GM18508 (cell line): ENCODE measurements around the gene OTOG.

ENCODE experiments used
- ATAC-seq: cut with Tn5 transposase; IDR thresholded peaks from one replicate; pipeline ENCODE4 v1.9.1; 2021; ENCODE audit warnings: moderate number of reproducible peaks; ENCODE audit not compliant: insufficient read depth, unreplicated experiment

OTOG gene

GRCh38 chr11:17516551-17517150, 30.4 kb upstream of the OTOG start:
- ATAC-seq, result no peak

- no peak for ATAC-seq
Measured at GRCh38 chr11:17517186-17517585, 29.9 kb upstream of the OTOG start.

- ATAC-seq, result no peak
Measured at GRCh38 chr11:17518366-17518765, 28.7 kb upstream of the OTOG start.

GRCh38 chr11:17519061-17519885, 27.8 kb upstream of the OTOG start:
- no peak for ATAC-seq

GRCh38 chr11:17521106-17521900, 25.8 kb upstream of the OTOG start:
- no peak for ATAC-seq

- ATAC-seq, result no peak
Measured at GRCh38 chr11:17522655-17523054, 24.4 kb upstream of the OTOG start.

GRCh38 chr11:17524221-17524620, 22.8 kb upstream of the OTOG start:
- ATAC-seq, result no peak

- no peak for ATAC-seq
Measured at GRCh38 chr11:17525570-17525969, 21.5 kb upstream of the OTOG start.

- ATAC-seq, result no peak
Measured at GRCh38 chr11:17526326-17526725, 20.7 kb upstream of the OTOG start.

GRCh38 chr11:17526931-17527627, 20.0 kb upstream of the OTOG start:
- ATAC-seq, result no peak

GRCh38 chr11:17527628-17527995, 19.4 kb upstream of the OTOG start:
- ATAC-seq, result no peak

- no peak for ATAC-seq
Measured at GRCh38 chr11:17528181-17528691, 18.8 kb upstream of the OTOG start.

- no peak for ATAC-seq
Measured at GRCh38 chr11:17528906-17529843, 17.9 kb upstream of the OTOG start.

GRCh38 chr11:17529844-17530185, 17.2 kb upstream of the OTOG start:
- no peak for ATAC-seq

- ATAC-seq, result no peak
Measured at GRCh38 chr11:17531071-17531600, 15.9 kb upstream of the OTOG start.

- ATAC-seq, result no peak
Measured at GRCh38 chr11:17531636-17532113, 15.4 kb upstream of the OTOG start.

GRCh38 chr11:17532784-17533183, 14.3 kb upstream of the OTOG start:
- ATAC-seq, result no peak

GRCh38 chr11:17533341-17533740, 13.7 kb upstream of the OTOG start:
- ATAC-seq, result no peak

GRCh38 chr11:17533778-17534415, 13.2 kb upstream of the OTOG start:
- ATAC-seq, result no peak
